PC-3 (cell line): ENCODE results near the gene GABRB3. TPM values are rescaled to one million over a fixed set of nuclear protein-coding genes. Genes with fewer than 3 reads are reported as not detected.

Source experiments
- ATAC-seq: fragments of 200-7000 bp; cut with Tn5 transposase; 2 replicates; pipeline ENCODE4 v1.9.1; 2020; ENCODE audit warnings: mild to moderate bottlenecking, moderate library complexity
- BruUV-seq: library from RNA; stranded (reverse); fragments of 400-500 nt; replicated peaks from 2 replicates; lab custom pipeline; 2021; lab: Mats Ljungman, UMichigan
- CTCF ChIA-PET: fragments of 300-600 bp; sonication (Branson Sonifier 250); formaldehyde crosslinking; loops from one replicate; lab custom pipeline; 2022; ENCODE audit warnings: antibody characterized with exemption; lab: Charles Lee
- POLR2A ChIA-PET: fragments of 300-600 bp; sonication (Branson Sonifier 250); formaldehyde crosslinking; loops from one replicate; lab custom pipeline; 2022; ENCODE audit warnings: antibody characterized with exemption; ENCODE audit not compliant: unreplicated experiment; lab: Charles Lee
- DNase-seq: peaks from one replicate; pipeline ENCODE4 v3.0.0-alpha.2; 2015
- H2AFZ ChIP-seq: fragments of 300-600 bp; sonication (generic); 2 replicates; pipeline ENCODE4 v1.6.0; 2016; ENCODE audit warnings: antibody characterized with exemption, low read length
- H3F3A ChIP-seq: fragments of 300-600 bp; sonication (generic); one replicate; pipeline ENCODE4 v1.6.0; 2017; ENCODE audit warnings: antibody characterized with exemption, low read length, control low read depth, mild to moderate bottlenecking; ENCODE audit not compliant: unreplicated experiment
- H3K27ac ChIP-seq: fragments of 300-600 bp; sonication (generic); 2 replicates; pipeline ENCODE4 v1.5.1; 2016; ENCODE audit warnings: mild to moderate bottlenecking, low read length
- H3K27me3 ChIP-seq: fragments of 300-600 bp; sonication (generic); 2 replicates; pipeline ENCODE4 v1.6.1; 2016; ENCODE audit warnings: low read length, mixed read lengths
- H3K36me3 ChIP-seq: fragments of 300-600 bp; sonication (generic); 2 replicates; pipeline ENCODE4 v1.6.1; 2016; ENCODE audit warnings: low read depth, mixed run types, low read length, mixed read lengths
- H3K4me1 ChIP-seq: fragments of 300-600 bp; sonication (generic); 2 replicates; pipeline ENCODE4 v1.5.1; 2016; ENCODE audit warnings: low read length; ENCODE audit not compliant: insufficient read depth
- H3K4me2 ChIP-seq: fragments of 300-600 bp; sonication (generic); 2 replicates; pipeline ENCODE4 v1.6.0; 2016; ENCODE audit warnings: low read length
- H3K4me3 ChIP-seq: fragments of 300-600 bp; sonication (generic); 2 replicates; pipeline ENCODE4 v1.5.1; 2016; ENCODE audit warnings: mild to moderate bottlenecking, low read length, mixed read lengths
- H3K79me2 ChIP-seq: fragments of 300-600 bp; sonication (generic); 2 replicates; pipeline ENCODE4 v1.6.1; 2017; ENCODE audit warnings: low read length, mixed read lengths
- H3K9ac ChIP-seq: fragments of 300-600 bp; sonication (generic); 2 replicates; pipeline ENCODE4 v1.6.0; 2016; ENCODE audit warnings: mild to moderate bottlenecking, low read length
- H3K9me2 ChIP-seq: fragments of 300-600 bp; sonication (generic); replicated peaks from 2 replicates; pipeline ENCODE4 v1.6.1; 2016; ENCODE audit warnings: mixed run types, low read length, mixed read lengths
- H3K9me3 ChIP-seq: fragments of 300-600 bp; sonication (generic); 2 replicates; pipeline ENCODE4 v1.6.1; 2016; ENCODE audit warnings: low read length, mixed read lengths
- H4K20me1 ChIP-seq: fragments of 300-600 bp; sonication (generic); 2 replicates; pipeline ENCODE4 v1.6.1; 2016; ENCODE audit warnings: low read length, mixed read lengths
- EZH2 ChIP-seq: fragments of 300-600 bp; sonication (generic); IDR thresholded peaks from one replicate; pipeline ENCODE4 v1.6.1; 2017; ENCODE audit warnings: antibody characterized with exemption, mild to moderate bottlenecking, low read length; ENCODE audit not compliant: unreplicated experiment
- EZH2phosphoT487 ChIP-seq: fragments of 300-600 bp; sonication (generic); IDR thresholded peaks from 2 replicates; pipeline ENCODE4 v1.6.1; 2018; ENCODE audit warnings: mild to moderate bottlenecking, antibody characterized with exemption, low read length, borderline replicate concordance
- intact Hi-C: fragments of 100-400 bp; cut with micrococcal nuclease; formaldehyde crosslinking; loops from 2 replicates; pipeline ENCODE4 v1.9.0; 2023
- total RNA-seq: library from RNA; depleted of rRNA; stranded (reverse); fragments of >200 nt; gene quantifications from 2 replicates; pipeline ENCODE4 v1.2.3, GENCODE V29; 2014
- TF ChIP-seq, protein P1 (sequence below): fragments of 300-600 bp; sonication (generic); conservative IDR thresholded peaks from 2 replicates; pipeline ENCODE4 v1.5.1; 2017; ENCODE audit warnings: antibody characterized with exemption, low read depth, mild to moderate bottlenecking, low read length

The GABRB3 gene
- total RNA-seq, 1 experiment from 2014 or later, result 6.1 TPM

DNA sequence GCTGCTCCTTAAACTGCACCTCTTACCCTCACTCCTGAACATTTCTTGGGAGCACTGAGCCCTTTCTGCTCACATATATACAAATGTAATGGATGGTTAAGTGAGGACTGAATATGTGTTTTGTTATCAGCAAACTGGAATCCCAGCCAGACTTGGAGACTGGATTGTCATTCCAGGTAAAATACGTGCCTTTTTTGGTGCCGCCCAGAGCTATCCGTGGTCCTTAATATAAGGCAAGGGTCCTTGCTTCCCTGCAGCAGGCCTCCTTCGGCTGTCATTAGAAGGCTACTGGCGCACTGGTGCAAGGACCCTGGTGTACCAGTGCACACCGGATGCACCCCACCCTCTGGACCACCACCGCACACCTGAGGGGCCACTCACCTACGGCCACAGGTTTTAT lies 1.1 kb upstream of the GABRB3 start:
- peaks cover 34% of the 10 kb centered on the region for H3K27me3 ChIP-seq
- DNase-seq, result no peak
- H3K9me2 ChIP-seq, result no peaks in the 10 kb centered on the region
- H4K20me1 ChIP-seq, result no peaks in the 10 kb centered on the region
- H3K36me3 ChIP-seq, result no peaks in the 10 kb centered on the region
- no peak for TF ChIP-seq EZH2
- TF ChIP-seq, protein P1, sequence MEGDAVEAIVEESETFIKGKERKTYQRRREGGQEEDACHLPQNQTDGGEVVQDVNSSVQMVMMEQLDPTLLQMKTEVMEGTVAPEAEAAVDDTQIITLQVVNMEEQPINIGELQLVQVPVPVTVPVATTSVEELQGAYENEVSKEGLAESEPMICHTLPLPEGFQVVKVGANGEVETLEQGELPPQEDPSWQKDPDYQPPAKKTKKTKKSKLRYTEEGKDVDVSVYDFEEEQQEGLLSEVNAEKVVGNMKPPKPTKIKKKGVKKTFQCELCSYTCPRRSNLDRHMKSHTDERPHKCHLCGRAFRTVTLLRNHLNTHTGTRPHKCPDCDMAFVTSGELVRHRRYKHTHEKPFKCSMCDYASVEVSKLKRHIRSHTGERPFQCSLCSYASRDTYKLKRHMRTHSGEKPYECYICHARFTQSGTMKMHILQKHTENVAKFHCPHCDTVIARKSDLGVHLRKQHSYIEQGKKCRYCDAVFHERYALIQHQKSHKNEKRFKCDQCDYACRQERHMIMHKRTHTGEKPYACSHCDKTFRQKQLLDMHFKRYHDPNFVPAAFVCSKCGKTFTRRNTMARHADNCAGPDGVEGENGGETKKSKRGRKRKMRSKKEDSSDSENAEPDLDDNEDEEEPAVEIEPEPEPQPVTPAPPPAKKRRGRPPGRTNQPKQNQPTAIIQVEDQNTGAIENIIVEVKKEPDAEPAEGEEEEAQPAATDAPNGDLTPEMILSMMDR, result no peak
- no peak for TF ChIP-seq EZH2phosphoT487
- no peak overlapping the region for H2AFZ ChIP-seq
- H3F3A ChIP-seq, result no peaks in the 10 kb centered on the region
- H3K9ac ChIP-seq, result no peak overlapping the region
- no peak overlapping the region for H3K4me2 ChIP-seq
- H3K4me1 ChIP-seq, result no peaks in the 10 kb centered on the region
- H3K27ac ChIP-seq, result no peak overlapping the region
- ATAC-seq, result no peak
- no peaks in the 10 kb centered on the region for H3K9me3 ChIP-seq
- ChIA-PET POLR2A (no interaction called here), CTCF (no interaction called here)
- H3K79me2 ChIP-seq, result no peaks in the 10 kb centered on the region
- intact Hi-C loops, result no loop called here
- BruUV-seq, result no TSS peak
- H3K4me3 ChIP-seq, result no peak overlapping the region

DNA sequence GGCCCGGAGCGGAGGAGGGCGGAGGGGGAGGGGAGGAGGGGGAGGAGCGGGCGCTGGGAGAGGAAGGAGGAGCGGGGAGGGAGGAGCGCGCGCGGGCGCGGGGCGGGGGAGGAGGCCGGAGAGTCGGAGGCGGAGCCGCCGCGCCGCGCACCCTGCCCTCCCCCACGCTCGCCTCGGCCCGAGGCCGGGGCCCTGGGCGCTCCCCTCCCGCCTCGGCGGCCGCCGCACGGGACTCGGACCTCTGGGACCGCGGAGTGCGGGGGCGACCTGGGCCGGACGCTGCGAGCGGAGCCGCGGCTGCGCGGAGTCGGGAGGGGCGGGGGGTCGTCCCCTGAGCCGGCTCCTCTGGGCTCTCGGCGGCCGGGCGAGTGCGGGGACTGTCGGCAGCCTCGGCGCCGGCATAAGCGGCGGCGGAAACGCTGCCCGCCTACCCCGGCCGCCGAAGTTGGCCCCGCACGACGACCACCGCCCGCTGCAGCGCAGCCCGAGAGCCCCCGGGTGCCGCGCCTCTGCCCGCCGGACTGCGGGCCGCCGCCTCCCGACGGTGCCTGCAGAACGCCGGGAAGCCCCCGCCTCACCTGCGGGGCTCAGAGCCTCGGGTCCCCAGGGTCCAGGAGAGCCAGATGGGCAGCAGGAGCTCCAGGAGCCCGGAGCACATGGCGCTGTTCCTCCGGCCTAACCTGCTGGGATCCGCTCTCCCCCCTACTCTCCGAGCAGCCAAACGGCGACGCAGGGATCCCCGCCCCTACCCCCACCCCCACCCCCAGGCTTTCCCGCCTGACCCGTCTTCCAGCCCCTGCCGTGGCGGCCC lies 406 bp upstream of the GABRB3 start:
- Histone ChIP-seq H3K9me3 (no peaks in the 10 kb centered on the region), H3K79me2 (no peaks in the 10 kb centered on the region), H2AFZ (no peak overlapping the region), H3K9me2 (no peaks in the 10 kb centered on the region), H3K4me3 (no peak overlapping the region), H4K20me1 (no peaks in the 10 kb centered on the region), H3F3A (no peaks in the 10 kb centered on the region), H3K9ac (no peak overlapping the region), H3K4me1 (no peaks in the 10 kb centered on the region), H3K27ac (no peak overlapping the region), H3K4me2 (no peak overlapping the region), H3K36me3 (no peaks in the 10 kb centered on the region), H3K27me3 (peaks cover 34% of the 10 kb centered on the region)
- no peak for DNase-seq
- TF ChIP-seq EZH2phosphoT487 (no peak), EZH2 (no peak)
- TF ChIP-seq, protein P1, result no peak
- CTCF ChIA-PET, result no interaction called here
- ATAC-seq, result peak; percentile 13; the same call in 1 of the 2 replicates
- POLR2A ChIA-PET, result no interaction called here
- BruUV-seq, result no TSS peak
- intact Hi-C loops, result no loop called here

DNA sequence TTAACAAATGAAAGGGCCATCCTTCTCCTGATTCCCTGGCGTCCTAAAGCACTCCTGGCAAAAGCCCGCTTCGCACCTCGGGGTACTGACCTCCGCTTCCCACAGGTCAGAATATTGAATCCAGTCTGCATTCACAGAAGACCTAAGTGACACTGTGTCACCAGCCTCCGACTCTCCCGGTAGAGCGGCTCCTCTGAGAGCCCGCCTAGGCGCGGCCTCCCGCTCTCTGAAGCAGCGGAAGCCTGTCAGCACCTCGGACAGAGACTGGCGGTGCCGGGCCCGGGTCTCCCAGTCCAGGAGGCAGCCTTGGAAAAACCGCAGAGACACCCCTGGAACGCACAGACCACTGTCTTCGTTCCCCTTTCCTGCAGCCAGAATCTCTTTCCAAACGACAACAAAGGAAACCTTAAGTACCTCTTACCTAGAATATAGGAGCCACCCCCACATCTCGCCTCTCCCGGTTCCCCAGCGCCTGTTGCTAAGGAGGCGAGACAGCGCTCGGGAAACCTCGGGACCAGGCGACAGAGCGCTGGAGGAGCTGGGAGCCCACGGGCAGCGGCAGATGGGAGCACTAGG lies 1.2 kb downstream of the GABRB3 start:
- BruUV-seq, result no TSS peak
- CTCF ChIA-PET, result no interaction called here
- peaks cover 34% of the 10 kb centered on the region for H3K27me3 ChIP-seq
- H4K20me1 ChIP-seq, result no peaks in the 10 kb centered on the region
- no peak overlapping the region for H3K9ac ChIP-seq
- ATAC-seq (no peak), DNase-seq (peak; percentile 13)
- intact Hi-C loops, result no loop called here
- 0 out of 2 replicates have a peak, but pooled peaks cover 1% of the 10 kb centered on the region for H3K9me3 ChIP-seq
- H3F3A ChIP-seq, result no peaks in the 10 kb centered on the region
- no peaks in the 10 kb centered on the region for H3K9me2 ChIP-seq
- no peak overlapping the region for H3K4me2 ChIP-seq
- no peak overlapping the region for H3K27ac ChIP-seq
- POLR2A ChIA-PET, result no interaction called here
- H3K79me2 ChIP-seq, result no peaks in the 10 kb centered on the region
- H2AFZ ChIP-seq, result no peak overlapping the region
- TF ChIP-seq EZH2phosphoT487 (no peak), EZH2 (no peak)
- TF ChIP-seq, protein P1, result no peak
- no peak overlapping the region for H3K4me3 ChIP-seq
- H3K36me3 ChIP-seq, result no peaks in the 10 kb centered on the region
- H3K4me1 ChIP-seq, result no peaks in the 10 kb centered on the region
